ENCODE results near the gene IL17RC. TPM values are rescaled to one million over a fixed set of nuclear protein-coding genes. Genes with fewer than 3 reads are reported as not detected.
"Not testable (repeated sequence)": the region's sequence is repeated elsewhere in the genome, so short reads cannot be mapped to it uniquely, and the experiment has no call there.

Gene IL17RC
- total RNA-seq, 2 donors from 2014 or later, result 21.2 to 26.8 TPM

GRCh38 chr3:9934235-9934621, 17.3 kb downstream of the IL17RC start:
- no peaks in the 10 kb centered on the region for H3K9me3 ChIP-seq
- TF ChIP-seq CTCF (IDR thresholded peaks at IDR 0.05), result no peak
- peak overlapping the region; percentile 84 for H3K4me3 ChIP-seq
- H3K36me3 ChIP-seq, result no peaks in the 10 kb centered on the region
- intact Hi-C loops (cut with DNase I), result no loop called here
- H3K4me1 ChIP-seq, result no peaks in the 10 kb centered on the region
- no peaks in the 10 kb centered on the region for H3K27me3 ChIP-seq
- peak; percentile 30 for DNase-seq
- H3K9ac ChIP-seq (ENCODE audit: low read depth in 2 of 2, low read length in 2 of 2), result peak overlapping the region; percentile 94 to 95
- peak overlapping the region; percentile 95 for H3K27ac ChIP-seq

DNA sequence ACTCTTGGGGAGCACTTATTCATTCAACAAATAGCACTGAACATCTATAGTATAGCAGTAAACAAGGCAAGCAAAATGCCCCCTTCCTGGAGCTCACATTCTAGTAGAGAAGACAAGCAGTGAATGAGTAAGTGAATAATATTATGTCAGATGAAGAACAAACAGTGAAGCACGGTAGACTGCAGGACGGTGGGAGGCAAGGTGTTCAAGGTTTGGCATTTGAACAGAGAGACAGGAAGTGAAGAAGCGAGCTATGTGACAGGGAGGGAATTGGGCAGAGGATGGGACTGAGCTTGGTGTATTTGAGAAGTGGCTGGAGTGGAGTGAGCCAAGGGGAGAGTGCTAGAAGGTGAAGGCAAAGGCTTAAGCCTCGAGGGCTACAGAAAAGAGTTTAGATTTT, 18.1 kb downstream of the IL17RC start:
- Histone ChIP-seq H3K36me3 (no peaks in the 10 kb centered on the region), H3K27ac (no peak overlapping the region), H3K9me3 (no peaks in the 10 kb centered on the region), H3K9ac (ENCODE audit: low read depth in 2 of 2, low read length in 2 of 2) (peak overlapping the region in 1 of 2 donors; percentile 94), H3K27me3 (no peaks in the 10 kb centered on the region), H3K4me1 (no peaks in the 10 kb centered on the region), H3K4me3 (peak overlapping the region; percentile 84)
- intact Hi-C loops (cut with DNase I), result no loop called here
- no peak for DNase-seq
- TF ChIP-seq CTCF (IDR thresholded peaks at IDR 0.05), result no peak

GRCh38 chr3:9935966-9936510, 19.1 kb downstream of the IL17RC start:
- no peak for TF ChIP-seq CTCF (IDR thresholded peaks at IDR 0.05)
- Histone ChIP-seq H3K27ac (no peak overlapping the region), H3K4me1 (no peaks in the 10 kb centered on the region), H3K36me3 (no peaks in the 10 kb centered on the region), H3K27me3 (no peaks in the 10 kb centered on the region), H3K9me3 (no peaks in the 10 kb centered on the region), H3K9ac (ENCODE audit: low read depth in 2 of 2, low read length in 2 of 2) (no peak overlapping the region), H3K4me3 (no peak overlapping the region)
- intact Hi-C loops (cut with DNase I), result no loop called here
- DNase-seq, result no peak

DNA sequence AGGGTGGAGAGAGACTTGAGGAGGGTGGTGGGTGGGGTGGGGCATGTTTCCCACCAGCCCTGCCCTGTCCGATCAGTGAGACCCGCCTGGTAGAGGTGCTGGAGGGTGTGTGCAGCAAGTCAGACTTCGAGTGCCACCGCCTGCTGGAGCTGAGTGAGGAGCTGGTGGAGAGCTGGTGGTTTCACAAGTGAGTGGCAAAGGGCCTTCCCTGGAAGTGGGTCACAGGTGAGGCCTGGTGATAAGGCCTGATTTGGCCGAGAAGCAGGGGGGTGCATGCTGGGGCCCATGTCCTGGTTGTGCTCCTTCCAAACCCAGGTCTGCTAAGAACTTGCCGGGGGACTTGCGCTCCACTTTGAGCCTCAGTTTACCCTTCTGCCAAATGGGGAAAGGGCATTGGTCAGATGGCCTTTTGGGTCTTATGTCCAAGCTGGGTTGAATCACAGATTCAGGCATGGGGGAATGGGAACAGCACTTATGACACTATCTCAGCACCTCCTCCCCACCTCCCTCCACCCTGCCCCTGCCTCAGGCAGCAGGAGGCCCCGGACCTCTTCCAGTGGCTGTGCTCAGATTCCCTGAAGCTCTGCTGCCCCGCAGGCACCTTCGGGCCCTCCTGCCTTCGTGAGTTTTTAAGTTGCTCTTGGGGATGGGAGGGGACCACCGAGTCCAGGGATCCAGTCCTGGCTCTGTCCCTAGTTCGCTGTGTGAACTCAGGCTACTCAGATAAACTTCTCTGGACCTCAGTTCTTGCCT, 20.8 kb downstream of the IL17RC start:
- TF ChIP-seq CTCF (IDR thresholded peaks at IDR 0.05), result no peak

GRCh38 chr3:9938966-9939365, 22.1 kb downstream of the IL17RC start:
- H3K9ac ChIP-seq (ENCODE audit: low read depth in 2 of 2, low read length in 2 of 2), result no peak overlapping the region
- intact Hi-C loops (cut with DNase I), result no loop called here
- no peak overlapping the region for H3K4me3 ChIP-seq
- no peak for DNase-seq
- no peaks in the 10 kb centered on the region for H3K4me1 ChIP-seq
- no peaks in the 10 kb centered on the region for H3K9me3 ChIP-seq
- H3K27me3 ChIP-seq, result no peaks in the 10 kb centered on the region
- no peaks in the 10 kb centered on the region for H3K36me3 ChIP-seq
- TF ChIP-seq CTCF (IDR thresholded peaks at IDR 0.05), result no peak
- H3K27ac ChIP-seq, result no peak overlapping the region

More for the DNA sequence above, 20.8 kb downstream of the IL17RC start:
- intact Hi-C loops (cut with DNase I), result no loop called here
- H3K9me3 ChIP-seq, result no peaks in the 10 kb centered on the region
- H3K27me3 ChIP-seq, result no peaks in the 10 kb centered on the region
- no peak overlapping the region for H3K27ac ChIP-seq
- no peaks in the 10 kb centered on the region for H3K36me3 ChIP-seq
- DNase-seq, result no peak
- H3K9ac ChIP-seq (ENCODE audit: low read depth in 2 of 2, low read length in 2 of 2), result no peak overlapping the region
- no peak overlapping the region for H3K4me3 ChIP-seq
- no peaks in the 10 kb centered on the region for H3K4me1 ChIP-seq

DNA sequence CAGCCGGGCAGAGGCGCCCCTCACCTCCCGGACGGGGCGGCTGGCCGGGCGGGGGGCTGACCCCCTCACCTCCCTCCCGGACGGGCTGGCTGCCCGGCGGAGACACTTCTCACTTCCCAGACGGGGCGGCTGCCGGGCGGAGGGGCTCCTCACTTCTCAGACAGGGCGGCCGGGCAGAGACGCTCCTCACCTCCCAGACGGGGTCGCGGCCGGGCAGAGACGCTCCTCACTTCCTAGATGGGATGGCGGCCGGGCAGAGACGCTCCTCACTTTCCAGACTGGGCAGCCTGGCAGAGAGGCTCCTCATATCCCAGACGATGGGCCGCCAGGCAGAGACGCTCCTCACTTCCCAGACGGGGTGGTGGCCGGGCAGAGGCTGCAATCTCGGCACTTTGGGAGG, 23.0 kb downstream of the IL17RC start:
- H3K36me3 ChIP-seq; H3K4me3 ChIP-seq; H3K27me3 ChIP-seq; H3K9ac ChIP-seq (ENCODE audit: low read depth in 2 of 2, low read length in 2 of 2); intact Hi-C loops (cut with DNase I); H3K4me1 ChIP-seq; H3K9me3 ChIP-seq; DNase-seq; H3K27ac ChIP-seq: not testable (repeated sequence)
